Right cardiac atrium (tissue), 5 donors: ENCODE data around the gene HPSE. TPM values are rescaled to one million over a fixed set of nuclear protein-coding genes. Genes with fewer than 3 reads are reported as not detected.

Experiments
- ATAC-seq, 2 donors: fragments of 200-7000 bp; cut with Tn5 transposase; one replicate each; pipeline versions ENCODE4 v1.8.0 to v1.9.1; 2020; ENCODE audit warnings: moderate library complexity in 2 of 2, mild to moderate bottlenecking in 1 of 2
- DNase-seq, 3 donors: peaks; one replicate each; pipeline ENCODE4 v3.0.0-alpha.2; 2020
- H3K27ac ChIP-seq: one replicate; pipeline ENCODE4 v1.5.1; 2013; ENCODE audit warnings: mild to moderate bottlenecking, low read length, control low read depth, moderate library complexity
- H3K27me3 ChIP-seq: one replicate; pipeline ENCODE4 v1.6.1; 2013; ENCODE audit not compliant: control insufficient read depth, insufficient read depth
- H3K4me1 ChIP-seq: one replicate; pipeline ENCODE4 v1.6.1; 2013; ENCODE audit warnings: low read length; ENCODE audit not compliant: control insufficient read depth, insufficient read depth
- H3K4me3 ChIP-seq: one replicate; pipeline ENCODE4 v1.5.1; 2013; ENCODE audit warnings: low read length, control low read depth
- H3K9me3 ChIP-seq: one replicate; pipeline ENCODE4 v1.6.1; 2013; ENCODE audit warnings: low read length; ENCODE audit not compliant: control insufficient read depth
- WGBS: extraction: QIAGEN DNeasy Blood & Tissue Kit; methylation state at CpG from one replicate; pipeline ENCODE4 v1.1.7; 2013; 5-methylcytosine and 5-hydroxymethylcytosine counted together
- intact Hi-C, 4 donors: fragments of 100-400 bp; cut with DNase I; formaldehyde crosslinking; loops; one replicate each; pipeline versions ENCODE4 v1.11.0 to v1.14.0; 2022 to 2023
- polyA plus RNA-seq: library from polyadenylated mRNA; stranded (reverse); fragments of 200-250 nt; gene quantifications from one replicate; pipeline ENCODE4 v1.2.3, GENCODE V29; 2013
- total RNA-seq, 4 donors: library from RNA; stranded (reverse); fragmentation: NEBNext Ultra II Directional; extraction: Animal tissue kit (Norgen Biotek cat#: 25700); gene quantifications; one replicate each; pipeline ENCODE4 v1.2.1, GENCODE V29; 2021
- donor health status: healthy with polysubstance abuse.
- donor health status: DM: no; HTN: yes; CAD: no.
- donor health status: DM: no; HTN: no; CAD: no.
- donor health status: DM: no; HTN: yes; CAD: no; lungs with severe emphysema.
- donor health status: DM: yes; HTN: yes; CAD: no.

The HPSE gene
- total and polyA plus RNA-seq, 5 donors, result 0.50 to 2.3 (median 1.5) TPM

GRCh38 chr4:83266689-83267088 lies 68.0 kb downstream of the HPSE start:
- H3K9me3 ChIP-seq, result no peaks in the 10 kb centered on the region
- H3K27ac ChIP-seq, result no peak overlapping the region
- no peaks in the 10 kb centered on the region for H3K4me1 ChIP-seq
- no peaks in the 10 kb centered on the region for H3K27me3 ChIP-seq
- no peak overlapping the region for H3K4me3 ChIP-seq
- DNase-seq (no peak), ATAC-seq (no peak)
- intact Hi-C loops, result loop anchor here in 3 of 4 donors (10.0 kb wide), 2 partner anchors 192 to 802 kb away; no protein-coding TSS in a partner anchor
- 79% methylated on average over 1 of the region's 1 CpG for WGBS

- H3K9me3 ChIP-seq, result no peaks in the 10 kb centered on the region
- intact Hi-C loops, result loop anchor here in 3 of 4 donors (5.0 to 10.0 kb wide), 3 partner anchors 188 to 801 kb away; no protein-coding TSS in a partner anchor
- DNase-seq (no peak), ATAC-seq (no peak)
- no peaks in the 10 kb centered on the region for H3K27me3 ChIP-seq
- 86% methylated on average over 1 of the region's 1 CpG for WGBS
- H3K4me3 ChIP-seq, result no peak overlapping the region
- H3K27ac ChIP-seq, result no peak overlapping the region
- peaks cover 2% of the 10 kb centered on the region for H3K4me1 ChIP-seq
These were observed 71.5 kb downstream of the HPSE start for GRCh38 chr4:83263106-83263505.

- Histone ChIP-seq H3K4me1 (peaks cover 2% of the 10 kb centered on the region), H3K4me3 (no peak overlapping the region), H3K9me3 (no peaks in the 10 kb centered on the region), H3K27ac (no peak overlapping the region), H3K27me3 (no peaks in the 10 kb centered on the region)
- no peak for ATAC-seq
- 90% methylated on average over 2 of the region's 2 CpGs for WGBS
- DNase-seq, result no peak
- intact Hi-C loops, result loop anchor here in 3 of 4 donors (5.0 to 10.0 kb wide), 3 partner anchors 188 to 800 kb away; no protein-coding TSS in a partner anchor
These were observed 72.0 kb downstream of the HPSE start for GRCh38 chr4:83262682-83263081.

- Histone ChIP-seq H3K27ac (no peak overlapping the region), H3K9me3 (no peaks in the 10 kb centered on the region), H3K27me3 (no peaks in the 10 kb centered on the region), H3K4me3 (no peak overlapping the region), H3K4me1 (peaks cover 2% of the 10 kb centered on the region)
- intact Hi-C loops, result loop anchor here in 3 of 4 donors (5.0 to 10.0 kb wide), 3 partner anchors 187 to 799 kb away; no protein-coding TSS in a partner anchor
- ATAC-seq (no peak), DNase-seq (no peak)
- WGBS, result 91% methylated on average over 5 of the region's 5 CpGs
These were observed 73.3 kb downstream of the HPSE start for GRCh38 chr4:83261307-83261706.

- no peak for DNase-seq
- Histone ChIP-seq H3K27me3 (no peaks in the 10 kb centered on the region), H3K9me3 (no peaks in the 10 kb centered on the region), H3K4me1 (peaks cover 2% of the 10 kb centered on the region), H3K4me3 (no peak overlapping the region), H3K27ac (no peak overlapping the region)
- intact Hi-C loops, result loop anchor here in 2 of 4 donors (5.0 to 10.0 kb wide), 3 partner anchors 175 to 795 kb away; no protein-coding TSS in a partner anchor
- ATAC-seq, result no peak
- WGBS, result 97% methylated on average over 1 of the region's 1 CpG
These were observed 75.1 kb downstream of the HPSE start for GRCh38 chr4:83259586-83259985.

- Histone ChIP-seq H3K9me3 (no peaks in the 10 kb centered on the region), H3K4me3 (no peak overlapping the region), H3K27ac (no peak overlapping the region), H3K27me3 (no peaks in the 10 kb centered on the region), H3K4me1 (peaks cover 2% of the 10 kb centered on the region)
- no peak for ATAC-seq
- intact Hi-C loops, result loop anchor here in 2 of 4 donors (5.0 to 10.0 kb wide), 3 partner anchors 174 to 794 kb away; no protein-coding TSS in a partner anchor
- no peak for DNase-seq
These were observed 76.2 kb downstream of the HPSE start for GRCh38 chr4:83258461-83258860.

- H3K27me3 ChIP-seq, result no peaks in the 10 kb centered on the region
- no peak overlapping the region for H3K4me3 ChIP-seq
- H3K9me3 ChIP-seq, result no peaks in the 10 kb centered on the region
- 83% methylated on average over 7 of the region's 7 CpGs for WGBS
- peaks cover 2% of the 10 kb centered on the region for H3K4me1 ChIP-seq
- H3K27ac ChIP-seq, result no peak overlapping the region
- ATAC-seq, result no peak
- DNase-seq, result no peak
- intact Hi-C loops, result loop anchor here in 2 of 4 donors (5.0 to 10.0 kb wide), 3 partner anchors 173 to 793 kb away; no protein-coding TSS in a partner anchor
These were observed 76.8 kb downstream of the HPSE start for GRCh38 chr4:83257811-83258210.

GRCh38 chr4:83255584-83255983 lies 79.1 kb downstream of the HPSE start:
- DNase-seq (no peak), ATAC-seq (no peak)
- WGBS, result 41% methylated on average over 1 of the region's 1 CpG
- intact Hi-C loops, result loop anchor here in 2 of 4 donors (5.0 to 10.0 kb wide), 3 partner anchors 171 to 791 kb away; no protein-coding TSS in a partner anchor
- no peaks in the 10 kb centered on the region for H3K27me3 ChIP-seq
- H3K27ac ChIP-seq, result no peak overlapping the region
- H3K4me3 ChIP-seq, result no peak overlapping the region
- H3K9me3 ChIP-seq, result no peaks in the 10 kb centered on the region
- peaks cover 2% of the 10 kb centered on the region for H3K4me1 ChIP-seq

GRCh38 chr4:83252782-83253405 lies 81.8 kb downstream of the HPSE start:
- Histone ChIP-seq H3K27me3 (no peaks in the 10 kb centered on the region), H3K4me1 (no peaks in the 10 kb centered on the region), H3K9me3 (no peaks in the 10 kb centered on the region), H3K27ac (no peak overlapping the region), H3K4me3 (no peak overlapping the region)
- peak; percentile 49 to 69 (median 60) for DNase-seq
- peak; percentile 62 to 76 for ATAC-seq
- 34% methylated on average over 7 of the region's 7 CpGs for WGBS
- intact Hi-C loops, result loop anchor here in 1 of 4 donors (10.0 kb wide), 2 partner anchors 168 to 788 kb away; no protein-coding TSS in a partner anchor

- DNase-seq (no peak), ATAC-seq (no peak)
- Histone ChIP-seq H3K4me1 (no peaks in the 10 kb centered on the region), H3K27ac (no peak overlapping the region), H3K9me3 (no peaks in the 10 kb centered on the region), H3K27me3 (no peaks in the 10 kb centered on the region), H3K4me3 (no peak overlapping the region)
- intact Hi-C loops, result loop anchor here in 1 of 4 donors (10.0 kb wide), 2 partner anchors 167 to 787 kb away; no protein-coding TSS in a partner anchor
- WGBS, result 82% methylated on average over 2 of the region's 2 CpGs
These were observed 83.2 kb downstream of the HPSE start for GRCh38 chr4:83251447-83251830.

- DNase-seq (no peak), ATAC-seq (no peak)
- Histone ChIP-seq H3K4me3 (no peak overlapping the region), H3K27me3 (no peaks in the 10 kb centered on the region), H3K9me3 (no peaks in the 10 kb centered on the region), H3K27ac (no peak overlapping the region), H3K4me1 (no peaks in the 10 kb centered on the region)
- intact Hi-C loops, result loop anchor here in 1 of 4 donors (10.0 kb wide), 2 partner anchors 166 to 786 kb away; no protein-coding TSS in a partner anchor
- 87% methylated on average over 7 of the region's 7 CpGs for WGBS
These were observed 83.8 kb downstream of the HPSE start for GRCh38 chr4:83250687-83251446.
